ENCODE measurements around the gene MARCHF9. TPM values are rescaled to one million over a fixed set of nuclear protein-coding genes. Genes with fewer than 3 reads are reported as not detected.

MARCHF9 gene
- total RNA-seq, 4 donors from 2014 or later, result 4.2 to 10.5 (median 5.2) TPM

DNA sequence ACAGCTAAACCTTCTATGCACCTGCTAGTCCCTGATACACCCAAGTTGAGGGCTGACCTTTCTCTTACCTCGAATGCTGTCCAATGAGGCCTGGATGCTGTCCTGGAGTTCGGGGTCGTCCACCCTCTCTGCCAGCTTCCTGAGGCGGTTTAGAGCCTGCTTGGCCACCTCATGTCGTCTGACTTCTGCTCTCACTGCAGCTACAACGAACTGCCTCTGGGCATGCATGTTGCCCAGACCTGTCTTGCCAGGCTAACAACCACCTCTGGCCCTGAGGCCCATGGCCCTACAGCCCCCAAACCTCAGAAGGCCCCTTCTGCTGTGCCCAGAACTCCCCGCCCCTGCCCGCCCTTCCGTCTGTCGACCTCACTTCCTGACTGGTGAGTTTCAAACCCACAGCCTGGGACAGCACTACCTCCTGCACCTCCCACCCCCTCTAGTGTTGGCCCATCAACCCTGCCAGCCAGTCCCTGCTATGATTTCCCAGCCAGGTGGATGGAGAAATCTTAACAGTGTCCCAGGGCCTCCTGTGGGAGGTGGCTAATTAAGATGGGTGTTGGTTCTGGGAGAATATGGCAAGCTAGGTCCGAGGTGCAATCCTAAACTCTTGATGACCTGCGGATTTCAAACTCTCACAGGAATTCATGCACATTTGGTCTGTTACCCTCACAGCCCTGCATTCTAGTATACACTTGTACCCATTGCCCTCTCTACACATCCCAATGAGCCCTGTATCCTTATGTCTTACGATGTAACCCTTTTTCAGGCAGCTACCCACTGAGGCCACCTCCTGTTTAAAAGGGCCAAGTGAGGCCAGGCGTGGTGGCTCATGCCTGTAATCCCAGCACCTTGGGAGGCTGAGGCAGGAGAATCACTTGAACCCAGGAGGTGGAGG is 12.8 kb upstream of the MARCHF9 start:
- TF ChIP-seq, protein P1, sequence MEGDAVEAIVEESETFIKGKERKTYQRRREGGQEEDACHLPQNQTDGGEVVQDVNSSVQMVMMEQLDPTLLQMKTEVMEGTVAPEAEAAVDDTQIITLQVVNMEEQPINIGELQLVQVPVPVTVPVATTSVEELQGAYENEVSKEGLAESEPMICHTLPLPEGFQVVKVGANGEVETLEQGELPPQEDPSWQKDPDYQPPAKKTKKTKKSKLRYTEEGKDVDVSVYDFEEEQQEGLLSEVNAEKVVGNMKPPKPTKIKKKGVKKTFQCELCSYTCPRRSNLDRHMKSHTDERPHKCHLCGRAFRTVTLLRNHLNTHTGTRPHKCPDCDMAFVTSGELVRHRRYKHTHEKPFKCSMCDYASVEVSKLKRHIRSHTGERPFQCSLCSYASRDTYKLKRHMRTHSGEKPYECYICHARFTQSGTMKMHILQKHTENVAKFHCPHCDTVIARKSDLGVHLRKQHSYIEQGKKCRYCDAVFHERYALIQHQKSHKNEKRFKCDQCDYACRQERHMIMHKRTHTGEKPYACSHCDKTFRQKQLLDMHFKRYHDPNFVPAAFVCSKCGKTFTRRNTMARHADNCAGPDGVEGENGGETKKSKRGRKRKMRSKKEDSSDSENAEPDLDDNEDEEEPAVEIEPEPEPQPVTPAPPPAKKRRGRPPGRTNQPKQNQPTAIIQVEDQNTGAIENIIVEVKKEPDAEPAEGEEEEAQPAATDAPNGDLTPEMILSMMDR (IDR thresholded peaks at IDR 0.05; ENCODE audit: low read depth), result no peak

DNA sequence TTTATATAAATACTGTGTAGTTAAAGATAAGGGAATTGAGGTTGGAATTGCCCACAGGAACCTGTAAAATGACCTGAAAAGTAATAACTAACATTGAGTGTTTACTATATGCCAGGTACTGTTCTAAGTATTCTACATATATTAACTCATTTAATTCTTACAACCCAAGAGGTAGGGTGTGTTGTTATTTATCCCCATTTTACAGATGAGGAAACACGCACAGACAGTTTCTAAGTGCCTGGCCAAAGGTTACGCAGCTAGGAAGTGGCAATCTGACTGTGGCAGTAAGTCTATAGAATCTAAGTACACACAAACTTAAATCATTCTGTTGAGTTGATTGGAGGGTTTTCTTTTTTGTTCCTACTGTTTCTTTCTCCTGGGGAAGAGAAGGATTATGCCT is 11.1 kb upstream of the MARCHF9 start:
- TF ChIP-seq, protein P1 (IDR thresholded peaks at IDR 0.05; ENCODE audit: low read depth), result no peak

DNA sequence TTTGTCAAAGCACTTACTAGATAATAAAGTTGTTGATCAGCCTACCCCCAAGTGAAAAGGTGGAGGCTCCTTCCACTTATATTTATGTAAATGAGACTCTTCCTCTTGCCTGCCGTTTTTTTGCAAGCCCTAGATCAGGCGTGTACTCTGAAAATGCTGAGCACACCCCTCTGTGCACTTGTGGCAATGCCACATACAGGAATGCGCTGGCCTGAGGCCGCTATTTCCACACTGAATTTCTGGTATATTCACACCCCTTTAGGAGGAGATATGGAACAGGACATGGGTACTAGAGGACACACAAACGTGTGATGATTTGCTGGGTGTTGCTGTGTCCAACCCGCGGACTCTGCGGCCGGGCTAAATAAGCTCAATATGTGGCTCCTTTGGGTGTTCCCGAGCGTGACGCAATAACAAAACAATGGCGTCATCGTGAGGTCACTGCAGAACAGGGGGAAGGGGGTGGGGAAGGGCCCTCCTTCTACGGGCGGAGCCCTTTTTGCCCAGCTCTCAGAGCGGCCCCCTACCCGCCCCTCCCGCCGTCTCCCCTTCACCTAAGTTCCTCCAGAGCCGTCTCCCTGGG is 10.6 kb upstream of the MARCHF9 start:
- TF ChIP-seq, protein P1 (IDR thresholded peaks at IDR 0.05; ENCODE audit: low read depth), result no peak

DNA sequence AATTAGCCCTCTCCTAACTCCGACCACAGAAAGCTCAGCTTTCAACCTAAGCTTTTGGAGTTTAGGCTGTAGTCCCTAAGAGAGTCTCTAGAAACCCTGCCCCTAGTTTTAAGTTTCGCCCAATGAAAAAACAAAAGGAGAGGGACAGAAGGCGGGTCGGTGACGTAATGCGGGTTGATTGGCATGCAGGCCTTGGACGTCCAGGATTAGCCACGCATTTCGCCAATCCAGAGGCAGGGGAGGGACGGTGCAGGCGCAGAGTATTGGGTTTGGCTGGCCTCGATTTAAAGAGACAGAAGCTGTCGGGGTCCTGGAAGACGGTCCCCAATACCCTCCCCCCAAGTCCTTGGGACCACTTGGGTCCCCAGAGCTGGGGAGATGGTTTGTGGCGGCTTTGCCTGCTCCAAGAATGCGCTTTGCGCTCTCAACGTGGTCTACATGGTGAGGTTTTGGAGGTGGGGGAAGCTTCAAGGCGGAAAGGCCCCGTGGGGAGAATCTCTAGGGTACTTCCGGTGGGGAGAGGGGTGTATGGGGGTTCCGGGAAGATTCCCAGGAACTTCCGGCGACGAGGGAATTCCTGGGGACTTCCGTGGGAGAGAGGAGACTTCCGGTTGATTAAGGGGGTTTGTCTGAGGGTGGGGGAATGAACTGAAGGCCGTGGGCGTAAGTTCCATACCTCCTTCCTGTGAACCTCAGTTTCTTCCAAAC is 10.0 kb upstream of the MARCHF9 start, which contains the start of gene TSPAN31:
TSS of gene TSPAN31 (plus strand) at position 263 of the 708 bp plus-strand sequence. CDS start at position 379, 116 bp downstream.
- TF ChIP-seq, protein P1 (IDR thresholded peaks at IDR 0.05; ENCODE audit: low read depth), result no peak

DNA sequence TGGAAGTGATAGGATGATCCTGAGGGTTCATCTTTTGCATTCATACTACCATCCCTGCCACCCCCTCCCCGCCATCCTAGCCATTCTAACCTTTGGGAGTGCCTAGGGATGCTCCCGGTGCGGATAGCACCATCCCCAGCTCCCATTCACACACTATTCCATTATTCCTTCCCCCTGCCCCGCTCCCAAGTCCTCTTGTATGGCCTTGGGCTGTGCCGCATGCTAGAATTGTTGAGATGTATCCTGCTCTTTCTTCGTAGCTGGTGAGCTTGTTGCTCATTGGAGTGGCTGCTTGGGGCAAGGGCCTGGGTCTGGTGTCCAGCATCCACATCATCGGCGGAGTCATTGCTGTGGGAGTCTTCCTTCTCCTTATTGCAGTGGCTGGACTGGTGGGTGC is 9.4 kb upstream of the MARCHF9 start:
- TF ChIP-seq, protein P1 (IDR thresholded peaks at IDR 0.05; ENCODE audit: low read depth), result no peak

DNA sequence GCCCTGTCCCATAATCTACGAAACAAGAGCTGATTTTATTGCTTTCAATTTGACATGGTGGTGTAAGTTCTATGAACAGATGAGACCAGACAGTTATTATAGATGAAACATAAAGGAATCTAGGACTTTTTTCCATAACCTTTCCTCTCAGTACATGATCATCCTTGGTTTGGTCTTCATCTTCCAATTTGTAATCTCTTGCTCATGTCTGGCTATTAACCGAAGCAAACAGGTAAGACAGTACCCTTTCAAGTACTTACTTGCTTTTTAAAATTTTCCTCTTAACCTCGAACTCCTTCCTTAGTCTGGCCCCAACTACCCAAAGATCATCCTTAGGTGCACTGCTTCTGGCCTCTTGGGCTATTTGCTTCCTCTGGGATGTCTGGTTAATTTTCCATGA is 8.9 kb upstream of the MARCHF9 start:
- TF ChIP-seq, protein P1 (IDR thresholded peaks at IDR 0.05; ENCODE audit: low read depth), result no peak

DNA sequence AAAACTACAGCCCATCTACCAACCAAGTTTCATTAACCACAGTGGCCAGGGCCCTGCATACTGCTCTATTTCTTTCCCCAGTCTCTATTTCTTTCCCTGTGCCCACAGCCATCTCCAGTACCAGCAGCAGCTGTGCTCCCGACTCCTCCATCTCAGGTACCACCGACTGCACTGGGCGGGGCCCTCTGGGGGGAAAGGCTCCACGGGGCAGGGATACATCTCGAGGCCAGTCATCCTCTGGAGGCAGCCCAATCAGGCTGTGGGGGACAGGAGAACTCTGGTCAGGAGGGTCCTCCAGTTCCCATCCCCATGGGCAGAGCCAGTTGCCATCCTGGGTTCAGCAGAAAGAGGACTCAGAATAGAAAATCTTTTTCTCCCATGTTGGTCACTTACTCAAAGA is 5.8 kb upstream of the MARCHF9 start:
- TF ChIP-seq, protein P1 (IDR thresholded peaks at IDR 0.05; ENCODE audit: low read depth), result no peak

All from subcutaneous adipose tissue (tissue), 4 donors.